GM23248 (cell line): Measurements from ENCODE around the gene QPRT.

ENCODE experiments used
- EZH2 ChIP-seq: fragments of 200-600 bp; sonication (generic); IDR thresholded peaks from 2 replicates; pipeline ENCODE4 v1.6.1; 2018; ENCODE audit warnings: antibody characterized with exemption, mild to moderate bottlenecking; ENCODE audit not compliant: insufficient read depth, poor library complexity, severe bottlenecking
- EZH2phosphoT487 ChIP-seq: fragments of 200-600 bp; sonication (generic); IDR thresholded peaks from 2 replicates; pipeline ENCODE4 v1.6.1; 2018; ENCODE audit warnings: antibody characterized with exemption, moderate library complexity, mild to moderate bottlenecking, low read depth; ENCODE audit not compliant: insufficient read depth

DNA sequence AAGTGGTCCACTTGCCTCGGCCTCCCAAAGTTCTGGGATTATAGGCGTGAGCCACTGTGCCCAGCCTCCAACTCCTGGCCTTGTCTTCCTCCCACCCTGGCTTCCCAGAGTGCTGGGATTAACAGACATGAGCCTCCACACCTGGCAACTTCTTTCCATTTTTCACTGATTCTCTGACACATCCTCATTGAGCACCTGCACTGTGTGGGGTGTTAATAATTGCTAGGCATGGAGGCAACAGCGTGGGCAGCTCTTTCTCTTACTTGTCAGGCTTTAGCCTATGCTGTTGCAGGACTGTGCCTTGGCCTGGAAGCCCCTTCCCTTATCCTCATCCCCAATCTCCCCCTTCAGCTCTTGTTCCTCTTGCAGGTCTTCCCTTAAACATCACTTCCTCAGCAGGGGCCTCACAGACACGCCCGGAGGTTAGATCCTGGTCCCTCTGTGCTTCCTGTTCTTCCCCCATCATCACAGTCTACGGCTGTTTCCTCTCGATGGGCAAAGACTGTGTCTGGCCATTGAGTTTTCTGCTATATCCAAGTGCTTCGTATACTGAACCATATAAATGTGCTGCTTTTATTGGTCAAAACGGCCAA, 7.9 kb downstream of the QPRT start:
- no peak for TF ChIP-seq EZH2
- no peak for TF ChIP-seq EZH2phosphoT487
